ENCODE measurements around the gene PLTP.

The PLTP gene

GRCh38 chr20:45867819-45868176 is 44.2 kb downstream of the PLTP start:
- no peak for DNase-seq

GRCh38 chr20:45867136-45867818 is 44.7 kb downstream of the PLTP start:
- DNase-seq: no peak

GRCh38 chr20:45866454-45866853 is 45.5 kb downstream of the PLTP start:
- DNase-seq: no peak

GRCh38 chr20:45863543-45864470 is 48.1 kb downstream of the PLTP start:
- peak; percentile 3 for DNase-seq

- no peak for DNase-seq
Observed at GRCh38 chr20:45861221-45862075, 50.5 kb downstream of the PLTP start.

GRCh38 chr20:45860560-45861220 is 51.3 kb downstream of the PLTP start:
- DNase-seq: peak; percentile 1

- DNase-seq: no peak
Observed at GRCh38 chr20:45859916-45860315, 52.0 kb downstream of the PLTP start.

- no peak for DNase-seq
Observed at GRCh38 chr20:45857882-45858216, 54.1 kb downstream of the PLTP start.

GRCh38 chr20:45857114-45857881 is 54.7 kb downstream of the PLTP start, which contains the start of the genes ACOT8 and ZSWIM3:
ACOT8 (minus strand) TSS chr20:45857392; CDS start chr20:45857315, 77 bp downstream.
ZSWIM3 (plus strand) TSS chr20:45857614; CDS start chr20:45857826, 212 bp downstream.
- peak; percentile 95 for DNase-seq

- DNase-seq: no peak
Observed at GRCh38 chr20:45853484-45853883, 58.5 kb downstream of the PLTP start.

GRCh38 chr20:45852326-45852725 is 59.6 kb downstream of the PLTP start:
- DNase-seq: no peak

- no peak for DNase-seq
Observed at GRCh38 chr20:45851501-45851900, 60.5 kb downstream of the PLTP start.

GRCh38 chr20:45850926-45851325 is 61.0 kb downstream of the PLTP start:
- no peak for DNase-seq

- DNase-seq: no peak
Observed at GRCh38 chr20:45850238-45850637, 61.7 kb downstream of the PLTP start.

GRCh38 chr20:45848969-45849582 is 62.9 kb downstream of the PLTP start:
- no peak for DNase-seq

Measured in NCI-H748 treated with DMSO at 0.1 percent for 48 hours (cell line).